Pancreas (tissue), 10 donors: Measurements from ENCODE around the gene TOR3A. TPM values are rescaled to one million over a fixed set of nuclear protein-coding genes. Genes with fewer than 3 reads are reported as not detected.

Source experiments
- ATAC-seq, 4 donors: fragments of 200-7000 bp; cut with Tn5 transposase; one replicate each; pipeline versions ENCODE4 v1.8.0 to v1.9.1; 2020; ENCODE audit warnings: mild to moderate bottlenecking in 4 of 4, moderate library complexity in 4 of 4
- DNase-seq, 6 donors: peaks; one replicate each; pipeline ENCODE4 v3.0.0-alpha.2; 2020
- FAIRE-seq: peaks from 2 replicates; lab custom pipeline; 2012; peaks lifted over from hg19 to GRCh38; lab: Jason Lieb, UNC
- H3K27ac ChIP-seq, 4 donors: fragments of 200-600 bp; sonication (generic); 1 replicate in 3 of 4; 2 replicates in 1 of 4; pipeline versions ENCODE4 v1.5.0 to v1.8.0; 2020
- H3K27me3 ChIP-seq, 4 donors: fragments of 200-600 bp; one replicate each; pipeline ENCODE4 v1.8.0; 2021
- H3K36me3 ChIP-seq, 3 donors: fragments of 200-600 bp; sonication (generic) in 1 of 3; one replicate each; pipeline versions ENCODE4 v1.5.0 to v1.8.0; 2020 to 2021
- H3K4me1 ChIP-seq, 3 donors: fragments of 200-600 bp; one replicate each; pipeline ENCODE4 v1.8.0; 2021
- H3K4me3 ChIP-seq, 4 donors: fragments of 200-600 bp; sonication (generic) in 2 of 4; one replicate each; pipeline versions ENCODE4 v1.5.0 to v1.8.0; 2020 to 2021
- H3K9me3 ChIP-seq, 4 donors: fragments of 200-600 bp; one replicate each; pipeline ENCODE4 v1.8.0; 2021
- WGBS, 2 donors: extraction: QIAGEN DNeasy Blood & Tissue Kit; methylation state at CpG; one replicate each; pipeline ENCODE4 v1.1.7; 2013; 5-methylcytosine and 5-hydroxymethylcytosine counted together
- intact Hi-C, 3 donors: fragments of 100-400 bp; cut with DNase I; formaldehyde crosslinking; loops; one replicate each; pipeline versions ENCODE4 v1.11.1 to v1.14.2; 2022
- polyA plus RNA-seq, 2 donors: library from polyadenylated mRNA; stranded (reverse); fragments of 200-250 nt; gene quantifications; one replicate each; pipeline ENCODE4 v1.2.3, GENCODE V29; 2013
- total RNA-seq, 6 donors: library from RNA; stranded (reverse); fragmentation: NEBNext Ultra II Directional in 4 of 6; extraction: Animal tissue kit (Norgen Biotek cat#: 25700) in 4 of 6; gene quantifications; one replicate each; pipeline versions ENCODE4 v1.2.1 to v1.2.4, GENCODE V29; 2021 to 2023
- TF ChIP-seq, protein P1 (sequence below), 4 donors: fragments of 200-600 bp; sonication (generic) in 3 of 4; IDR thresholded peaks; one replicate each; pipeline versions ENCODE4 v1.5.0 to v1.8.0; 2021; ENCODE audit warnings: antibody characterized with exemption in 4 of 4
- donor health status: healthy with polysubstance abuse.
- donor health status: DM: no; HTN: no; CAD: no; lungs with moderate emphysema.
- donor health status: DM: no; HTN: no; CAD: no.
- donor health status: control.
- donor health status: control.
- donor health status: Bipolar disorder and iron deficiency.
- donor health status: DM: yes; HTN: yes; CAD: no.
- donor health status: DM: no; HTN: no; CAD: no.
- donor health status: DM: no; HTN: no; CAD: no.
- donor health status: DM: yes; HTN: yes; CAD: no.

Gene TOR3A
- total and polyA plus RNA-seq, 8 donors = 8.3 to 20.0 (median 13.1) TPM

- Histone ChIP-seq H3K4me3 (no peak overlapping the region), H3K4me1 (no peaks in the 10 kb centered on the region), H3K36me3 (peaks cover 0 to 52% (median 11%) of the 10 kb centered on the region in 3 donors), H3K27me3 (no peaks in the 10 kb centered on the region), H3K9me3 (no peaks in the 10 kb centered on the region), H3K27ac (no peak overlapping the region)
- intact Hi-C loops = no loop called here
- FAIRE-seq (no peak), DNase-seq (no peak), ATAC-seq (no peak)
- TF ChIP-seq, protein P1, sequence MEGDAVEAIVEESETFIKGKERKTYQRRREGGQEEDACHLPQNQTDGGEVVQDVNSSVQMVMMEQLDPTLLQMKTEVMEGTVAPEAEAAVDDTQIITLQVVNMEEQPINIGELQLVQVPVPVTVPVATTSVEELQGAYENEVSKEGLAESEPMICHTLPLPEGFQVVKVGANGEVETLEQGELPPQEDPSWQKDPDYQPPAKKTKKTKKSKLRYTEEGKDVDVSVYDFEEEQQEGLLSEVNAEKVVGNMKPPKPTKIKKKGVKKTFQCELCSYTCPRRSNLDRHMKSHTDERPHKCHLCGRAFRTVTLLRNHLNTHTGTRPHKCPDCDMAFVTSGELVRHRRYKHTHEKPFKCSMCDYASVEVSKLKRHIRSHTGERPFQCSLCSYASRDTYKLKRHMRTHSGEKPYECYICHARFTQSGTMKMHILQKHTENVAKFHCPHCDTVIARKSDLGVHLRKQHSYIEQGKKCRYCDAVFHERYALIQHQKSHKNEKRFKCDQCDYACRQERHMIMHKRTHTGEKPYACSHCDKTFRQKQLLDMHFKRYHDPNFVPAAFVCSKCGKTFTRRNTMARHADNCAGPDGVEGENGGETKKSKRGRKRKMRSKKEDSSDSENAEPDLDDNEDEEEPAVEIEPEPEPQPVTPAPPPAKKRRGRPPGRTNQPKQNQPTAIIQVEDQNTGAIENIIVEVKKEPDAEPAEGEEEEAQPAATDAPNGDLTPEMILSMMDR (IDR thresholded peaks at IDR 0.05) = no peak
- WGBS, 2 donors = 87 to 90% methylated on average over 15 of the region's 15 CpGs
Observed at GRCh38 chr1:179107706-179108629, 26.1 kb downstream of the TOR3A start.

GRCh38 chr1:179108644-179109043 is 26.8 kb downstream of the TOR3A start:
- no peaks in the 10 kb centered on the region for H3K9me3 ChIP-seq
- H3K4me3 ChIP-seq = no peak overlapping the region
- ATAC-seq = no peak
- WGBS, 2 donors = 89 to 100% methylated on average over 2 of the region's 2 CpGs
- H3K27ac ChIP-seq = no peak overlapping the region
- FAIRE-seq = no peak
- H3K36me3 ChIP-seq = peaks cover 0 to 52% (median 11%) of the 10 kb centered on the region in 3 donors
- no peaks in the 10 kb centered on the region for H3K27me3 ChIP-seq
- no peaks in the 10 kb centered on the region for H3K4me1 ChIP-seq
- no peak for DNase-seq
- intact Hi-C loops = no loop called here
- TF ChIP-seq, protein P1 (IDR thresholded peaks at IDR 0.05) = no peak

DNA sequence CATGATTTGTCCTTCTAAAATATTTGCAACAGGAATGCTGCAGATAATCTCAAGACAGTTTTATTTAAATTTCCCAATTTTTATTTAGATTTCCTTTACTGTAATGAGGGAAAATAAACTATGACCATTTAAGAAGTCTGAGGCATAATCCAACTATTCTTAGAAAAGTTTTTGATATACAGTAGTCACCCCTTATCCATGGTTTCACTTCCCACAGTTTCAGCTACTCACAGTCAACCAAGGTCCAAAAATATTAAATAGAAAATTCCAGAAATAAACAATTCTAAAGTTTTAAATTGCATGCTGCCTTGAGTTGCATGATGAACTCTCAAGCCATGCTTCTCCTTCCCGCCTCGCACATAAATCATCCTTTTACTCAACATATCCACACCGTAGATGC is 33.3 kb downstream of the TOR3A start:
- no peaks in the 10 kb centered on the region for H3K9me3 ChIP-seq
- 91 to 98% methylated on average over 3 of the region's 3 CpGs for WGBS, 2 donors
- no peak overlapping the region for H3K4me3 ChIP-seq
- FAIRE-seq = no peak
- H3K36me3 ChIP-seq = peaks cover 0 to 40% (median 14%) of the 10 kb centered on the region in 3 donors
- no peaks in the 10 kb centered on the region for H3K27me3 ChIP-seq
- DNase-seq = no peak
- intact Hi-C loops = no loop called here
- no peak for ATAC-seq
- no peak overlapping the region for H3K27ac ChIP-seq
- no peaks in the 10 kb centered on the region for H3K4me1 ChIP-seq
- TF ChIP-seq, protein P1 (IDR thresholded peaks at IDR 0.05) = no peak

GRCh38 chr1:179119513-179119912 is 37.6 kb downstream of the TOR3A start:
- H3K27ac ChIP-seq = no peak overlapping the region
- intact Hi-C loops = no loop called here

More at GRCh38 chr1:179119513-179119912, 37.6 kb downstream of the TOR3A start:
- no peaks in the 10 kb centered on the region for H3K9me3 ChIP-seq
- H3K36me3 ChIP-seq = peaks cover 0 to 22% (median 14%) of the 10 kb centered on the region in 3 donors
- FAIRE-seq = no peak
- H3K4me3 ChIP-seq = no peak overlapping the region
- no peak for ATAC-seq
- TF ChIP-seq, protein P1 (IDR thresholded peaks at IDR 0.05) = no peak
- no peak for DNase-seq
- H3K27me3 ChIP-seq = no peaks in the 10 kb centered on the region
- H3K4me1 ChIP-seq = no peaks in the 10 kb centered on the region
